SK-N-MC (cell line): ENCODE results near the gene PSORS1C1.
"Not testable (repeated sequence)": the region's sequence is repeated elsewhere in the genome, so short reads cannot be mapped to it uniquely, and the experiment has no call there.

ENCODE experiments used
- EZH2 ChIP-seq: fragments of 200-600 bp; sonication (generic); IDR thresholded peaks from one replicate; pipeline ENCODE4 v1.6.1; 2017; ENCODE audit warnings: antibody characterized with exemption
- FOXP2 ChIP-seq: optimal IDR thresholded peaks from 2 replicates; pipeline ENCODE3; 2011; ENCODE audit warnings: mild to moderate bottlenecking, moderate library complexity; ENCODE audit not compliant: insufficient read depth; ENCODE audit errors: extremely low read length, control extremely low read depth
- POLR2AphosphoS5 ChIP-seq: IDR thresholded peaks from 2 replicates; pipeline ENCODE4 v1.6.1; 2012; ENCODE audit warnings: mild to moderate bottlenecking, low read depth, low read length, borderline replicate concordance

GRCh38 chr6:31189223-31189622 lies 74.6 kb downstream of the PSORS1C1 start:
- not testable (repeated sequence) for TF ChIP-seq POLR2AphosphoS5, EZH2, FOXP2
